Hematopoietic multipotent progenitor cell (in vitro differentiated cells): ENCODE data around the gene CCSER2. TPM values are rescaled to one million over a fixed set of nuclear protein-coding genes. Genes with fewer than 3 reads are reported as not detected.
"Not testable (repeated sequence)": the region's sequence is repeated elsewhere in the genome, so short reads cannot be mapped to it uniquely, and the experiment has no call there.

Experiments
- DNase-seq, 3 donors: peaks; one replicate each; pipeline ENCODE4 v3.0.0-alpha.2; 2011 to 2015; ENCODE audit warnings: low read depth in 2 of 3, low spot score in 2 of 3
- total RNA-seq: library from RNA; depleted of rRNA; stranded (reverse); fragments of >200 nt; gene quantifications from one replicate; pipeline ENCODE4 v1.2.3, GENCODE V29; 2012

The CCSER2 gene
- total RNA-seq, 1 donor = 5.4 TPM

GRCh38 chr10:84390364-84390763 is 62.0 kb downstream of the CCSER2 start:
- DNase-seq = no peak

GRCh38 chr10:84391326-84391725 is 62.9 kb downstream of the CCSER2 start:
- no peak for DNase-seq

- DNase-seq = no peak
Measured at GRCh38 chr10:84392181-84392580, 63.8 kb downstream of the CCSER2 start.

- no peak for DNase-seq
Measured at GRCh38 chr10:84395581-84395980, 67.2 kb downstream of the CCSER2 start.

GRCh38 chr10:84397735-84398144 is 69.4 kb downstream of the CCSER2 start:
- no peak for DNase-seq

GRCh38 chr10:84398696-84399095 is 70.3 kb downstream of the CCSER2 start:
- DNase-seq = no peak

- no peak for DNase-seq
Measured at GRCh38 chr10:84401854-84402611, 73.6 kb downstream of the CCSER2 start.

GRCh38 chr10:84404783-84405182 is 76.4 kb downstream of the CCSER2 start:
- DNase-seq = no peak

GRCh38 chr10:84405662-84406061 is 77.3 kb downstream of the CCSER2 start:
- DNase-seq = no peak

- no peak for DNase-seq
Measured at GRCh38 chr10:84406561-84406960, 78.2 kb downstream of the CCSER2 start.

GRCh38 chr10:84407388-84408049 is 79.1 kb downstream of the CCSER2 start:
- DNase-seq = no peak

- no peak for DNase-seq
Measured at GRCh38 chr10:84412482-84412881, 84.1 kb downstream of the CCSER2 start.

GRCh38 chr10:84414110-84414509 is 85.7 kb downstream of the CCSER2 start:
- not testable (repeated sequence) for DNase-seq

- DNase-seq = no peak
Measured at GRCh38 chr10:84415539-84416244, 87.3 kb downstream of the CCSER2 start.

- no peak for DNase-seq
Measured at GRCh38 chr10:84416245-84416555, 87.8 kb downstream of the CCSER2 start.

GRCh38 chr10:84423719-84424118 is 95.3 kb downstream of the CCSER2 start:
- no peak for DNase-seq

- peak in 2 of 3 donors; percentile 31 to 60 for DNase-seq
Measured at GRCh38 chr10:84424731-84425167, 96.4 kb downstream of the CCSER2 start.

- DNase-seq = no peak
Measured at GRCh38 chr10:84427903-84428650, 99.7 kb downstream of the CCSER2 start.

- no peak for DNase-seq
Measured at GRCh38 chr10:84428711-84429110, 100.3 kb downstream of the CCSER2 start.

- DNase-seq = peak; percentile 17 to 51 (median 38)
Measured at GRCh38 chr10:84429926-84430520, 101.6 kb downstream of the CCSER2 start.

- no peak for DNase-seq
Measured at GRCh38 chr10:84432891-84433290, 104.5 kb downstream of the CCSER2 start.
